ENCODE measurements around the gene HLA-A.

Gene HLA-A

DNA sequence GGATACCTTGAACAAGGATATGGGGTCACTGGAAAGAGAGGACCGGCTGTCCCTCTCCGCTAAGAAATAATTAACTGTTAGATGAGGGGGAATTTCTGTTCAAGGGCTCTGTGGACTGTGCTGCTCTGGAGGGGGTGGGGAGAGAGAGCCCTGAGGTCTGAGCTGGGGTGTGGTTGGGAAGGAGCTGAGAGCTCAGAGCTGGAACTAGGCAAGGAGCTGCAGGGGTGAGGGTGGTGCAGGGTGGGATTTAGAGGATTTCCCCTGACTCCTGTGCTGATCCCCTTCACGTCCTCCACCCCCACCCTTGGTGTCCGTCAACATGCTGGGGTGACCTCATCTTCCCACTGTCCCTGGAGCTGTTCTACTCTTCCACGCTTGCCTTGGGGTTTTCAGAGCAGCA is 52.5 kb downstream of the HLA-A start:
- no peak for ATAC-seq
- TF ChIP-seq, protein P1, sequence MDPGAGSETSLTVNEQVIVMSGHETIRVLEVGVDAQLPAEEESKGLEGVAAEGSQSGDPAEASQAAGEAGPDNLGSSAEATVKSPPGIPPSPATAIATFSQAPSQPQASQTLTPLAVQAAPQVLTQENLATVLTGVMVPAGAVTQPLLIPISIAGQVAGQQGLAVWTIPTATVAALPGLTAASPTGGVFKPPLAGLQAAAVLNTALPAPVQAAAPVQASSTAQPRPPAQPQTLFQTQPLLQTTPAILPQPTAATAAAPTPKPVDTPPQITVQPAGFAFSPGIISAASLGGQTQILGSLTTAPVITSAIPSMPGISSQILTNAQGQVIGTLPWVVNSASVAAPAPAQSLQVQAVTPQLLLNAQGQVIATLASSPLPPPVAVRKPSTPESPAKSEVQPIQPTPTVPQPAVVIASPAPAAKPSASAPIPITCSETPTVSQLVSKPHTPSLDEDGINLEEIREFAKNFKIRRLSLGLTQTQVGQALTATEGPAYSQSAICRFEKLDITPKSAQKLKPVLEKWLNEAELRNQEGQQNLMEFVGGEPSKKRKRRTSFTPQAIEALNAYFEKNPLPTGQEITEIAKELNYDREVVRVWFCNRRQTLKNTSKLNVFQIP (CRISPR knock-in tag; IDR thresholded peaks at IDR 0.05; ENCODE audit: borderline replicate concordance, low read depth): no peak
- TF ChIP-seq SNAI2 (CRISPR knock-in tag; IDR thresholded peaks at IDR 0.05) (no peak), TOX (CRISPR knock-in tag; IDR thresholded peaks at IDR 0.05; ENCODE audit: borderline replicate concordance) (no peak)
- TF ChIP-seq, protein P2, sequence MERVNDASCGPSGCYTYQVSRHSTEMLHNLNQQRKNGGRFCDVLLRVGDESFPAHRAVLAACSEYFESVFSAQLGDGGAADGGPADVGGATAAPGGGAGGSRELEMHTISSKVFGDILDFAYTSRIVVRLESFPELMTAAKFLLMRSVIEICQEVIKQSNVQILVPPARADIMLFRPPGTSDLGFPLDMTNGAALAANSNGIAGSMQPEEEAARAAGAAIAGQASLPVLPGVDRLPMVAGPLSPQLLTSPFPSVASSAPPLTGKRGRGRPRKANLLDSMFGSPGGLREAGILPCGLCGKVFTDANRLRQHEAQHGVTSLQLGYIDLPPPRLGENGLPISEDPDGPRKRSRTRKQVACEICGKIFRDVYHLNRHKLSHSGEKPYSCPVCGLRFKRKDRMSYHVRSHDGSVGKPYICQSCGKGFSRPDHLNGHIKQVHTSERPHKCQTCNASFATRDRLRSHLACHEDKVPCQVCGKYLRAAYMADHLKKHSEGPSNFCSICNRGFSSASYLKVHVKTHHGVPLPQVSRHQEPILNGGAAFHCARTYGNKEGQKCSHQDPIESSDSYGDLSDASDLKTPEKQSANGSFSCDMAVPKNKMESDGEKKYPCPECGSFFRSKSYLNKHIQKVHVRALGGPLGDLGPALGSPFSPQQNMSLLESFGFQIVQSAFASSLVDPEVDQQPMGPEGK (CRISPR knock-in tag; IDR thresholded peaks at IDR 0.05; ENCODE audit: borderline replicate concordance): no peak
- TF ChIP-seq, protein P3, sequence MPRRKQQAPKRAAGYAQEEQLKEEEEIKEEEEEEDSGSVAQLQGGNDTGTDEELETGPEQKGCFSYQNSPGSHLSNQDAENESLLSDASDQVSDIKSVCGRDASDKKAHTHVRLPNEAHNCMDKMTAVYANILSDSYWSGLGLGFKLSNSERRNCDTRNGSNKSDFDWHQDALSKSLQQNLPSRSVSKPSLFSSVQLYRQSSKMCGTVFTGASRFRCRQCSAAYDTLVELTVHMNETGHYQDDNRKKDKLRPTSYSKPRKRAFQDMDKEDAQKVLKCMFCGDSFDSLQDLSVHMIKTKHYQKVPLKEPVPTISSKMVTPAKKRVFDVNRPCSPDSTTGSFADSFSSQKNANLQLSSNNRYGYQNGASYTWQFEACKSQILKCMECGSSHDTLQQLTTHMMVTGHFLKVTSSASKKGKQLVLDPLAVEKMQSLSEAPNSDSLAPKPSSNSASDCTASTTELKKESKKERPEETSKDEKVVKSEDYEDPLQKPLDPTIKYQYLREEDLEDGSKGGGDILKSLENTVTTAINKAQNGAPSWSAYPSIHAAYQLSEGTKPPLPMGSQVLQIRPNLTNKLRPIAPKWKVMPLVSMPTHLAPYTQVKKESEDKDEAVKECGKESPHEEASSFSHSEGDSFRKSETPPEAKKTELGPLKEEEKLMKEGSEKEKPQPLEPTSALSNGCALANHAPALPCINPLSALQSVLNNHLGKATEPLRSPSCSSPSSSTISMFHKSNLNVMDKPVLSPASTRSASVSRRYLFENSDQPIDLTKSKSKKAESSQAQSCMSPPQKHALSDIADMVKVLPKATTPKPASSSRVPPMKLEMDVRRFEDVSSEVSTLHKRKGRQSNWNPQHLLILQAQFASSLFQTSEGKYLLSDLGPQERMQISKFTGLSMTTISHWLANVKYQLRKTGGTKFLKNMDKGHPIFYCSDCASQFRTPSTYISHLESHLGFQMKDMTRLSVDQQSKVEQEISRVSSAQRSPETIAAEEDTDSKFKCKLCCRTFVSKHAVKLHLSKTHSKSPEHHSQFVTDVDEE (CRISPR knock-in tag; IDR thresholded peaks at IDR 0.05): no peak

DNA sequence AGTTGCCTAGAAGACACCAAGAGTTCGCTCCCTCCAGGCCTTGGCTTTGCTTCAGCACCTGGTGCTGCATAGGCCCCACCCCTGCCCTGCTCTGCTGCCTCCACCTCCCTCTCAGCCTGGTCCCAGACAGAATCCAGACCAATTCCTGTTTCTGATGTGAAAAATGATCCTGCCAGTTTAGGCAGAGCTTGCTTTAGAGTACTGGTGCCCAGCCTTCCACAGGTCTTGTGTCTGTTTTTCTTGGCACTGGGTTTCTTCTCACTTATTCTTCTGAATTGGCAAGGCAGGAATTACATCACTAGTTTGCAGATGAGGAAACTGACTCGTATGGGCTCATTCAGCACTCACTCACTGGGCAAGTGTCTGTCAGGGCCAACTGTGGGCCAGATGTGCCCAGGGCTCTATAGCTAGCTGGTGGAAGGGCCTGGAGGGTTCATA is 53.0 kb downstream of the HLA-A start:
- no peak for TF ChIP-seq GLIS3 (CRISPR knock-in tag; IDR thresholded peaks at IDR 0.05)
- TF ChIP-seq, protein P3 (CRISPR knock-in tag; IDR thresholded peaks at IDR 0.05): no peak
- TF ChIP-seq RARB (CRISPR knock-in tag; IDR thresholded peaks at IDR 0.05): no peak
- no peak for TF ChIP-seq TOX (CRISPR knock-in tag; IDR thresholded peaks at IDR 0.05; ENCODE audit: borderline replicate concordance)
- TF ChIP-seq OSR1 (CRISPR knock-in tag; IDR thresholded peaks at IDR 0.05): no peak
- TF ChIP-seq PPARA (CRISPR knock-in tag; IDR thresholded peaks at IDR 0.05; ENCODE audit: borderline replicate concordance): no peak
- no peak for TF ChIP-seq ZNF8 (CRISPR knock-in tag; IDR thresholded peaks at IDR 0.05)
- TF ChIP-seq ZNF70 (CRISPR knock-in tag; IDR thresholded peaks at IDR 0.05): no peak
- no peak for TF ChIP-seq SNAI2 (CRISPR knock-in tag; IDR thresholded peaks at IDR 0.05)
- peak; percentile 56 for ATAC-seq

All from SK-N-SH treated with all-trans-retinoic acid at 6 μM for 48 hours (cell line).